Osteoblast (primary cell): Measurements from ENCODE around the gene RNF44. TPM values are rescaled to one million over a fixed set of nuclear protein-coding genes. Genes with fewer than 3 reads are reported as not detected.

Experiments used
- DNase-seq: peaks from one replicate; pipeline ENCODE4 v3.0.0; 2011; ENCODE audit warnings: low spot score, mixed read lengths; ENCODE audit not compliant: insufficient read length; ENCODE audit errors: missing footprints
- H2AFZ ChIP-seq: 2 replicates; pipeline ENCODE4 v1.6.0; 2011; ENCODE audit warnings: mild to moderate bottlenecking, low read length
- H3K27ac ChIP-seq: 2 replicates; pipeline ENCODE4 v1.5.1; 2011; ENCODE audit warnings: mild to moderate bottlenecking, low read depth, low read length, moderate library complexity
- H3K27me3 ChIP-seq: 2 replicates; pipeline ENCODE4 v1.6.0; 2012; ENCODE audit warnings: mild to moderate bottlenecking, control low read depth, inconsistent platforms, low read length, moderate library complexity; ENCODE audit not compliant: insufficient read depth
- H3K36me3 ChIP-seq: 2 replicates; pipeline ENCODE4 v1.5.1; 2011; ENCODE audit warnings: mild to moderate bottlenecking, low read length, control low read depth, moderate library complexity; ENCODE audit not compliant: insufficient read depth
- H3K4me1 ChIP-seq: 2 replicates; pipeline ENCODE4 v1.5.1; 2011; ENCODE audit warnings: mild to moderate bottlenecking, low read length, control low read depth, moderate library complexity; ENCODE audit not compliant: insufficient read depth
- H3K4me2 ChIP-seq: 2 replicates; pipeline ENCODE4 v1.6.0; 2011; ENCODE audit warnings: mild to moderate bottlenecking, low read length; ENCODE audit not compliant: insufficient read depth
- H3K4me3 ChIP-seq: fragments of 200-600 bp; sonication (generic); 3 replicates; pipeline ENCODE4 v1.5.1; 2012; ENCODE audit warnings: mild to moderate bottlenecking, low read length, inconsistent platforms; ENCODE audit not compliant: insufficient read depth
- H3K79me2 ChIP-seq: 2 replicates; pipeline ENCODE4 v1.6.0; 2012; ENCODE audit warnings: mild to moderate bottlenecking, low read length, control low read depth, inconsistent platforms; ENCODE audit not compliant: insufficient read depth
- H3K9me3 ChIP-seq: 2 replicates; pipeline ENCODE4 v1.5.1; 2011; ENCODE audit warnings: low read depth, low read length, control low read depth
- H4K20me1 ChIP-seq: 2 replicates; pipeline ENCODE4 v1.6.0; 2012; ENCODE audit warnings: mild to moderate bottlenecking, low read length, control low read depth; ENCODE audit not compliant: insufficient read depth
- CTCF ChIP-seq: IDR thresholded peaks from 2 replicates; pipeline ENCODE4 v1.5.1; 2011; ENCODE audit warnings: mild to moderate bottlenecking, low read depth, low read length, moderate library complexity; ENCODE audit errors: extremely low read depth
- total RNA-seq: library from RNA; depleted of rRNA; stranded (reverse); fragments of >200 nt; gene quantifications from 2 replicates; pipeline ENCODE4 v1.2.3, GENCODE V29; 2012

Gene RNF44
- total RNA-seq, 1 donor = 5.4 TPM

DNA sequence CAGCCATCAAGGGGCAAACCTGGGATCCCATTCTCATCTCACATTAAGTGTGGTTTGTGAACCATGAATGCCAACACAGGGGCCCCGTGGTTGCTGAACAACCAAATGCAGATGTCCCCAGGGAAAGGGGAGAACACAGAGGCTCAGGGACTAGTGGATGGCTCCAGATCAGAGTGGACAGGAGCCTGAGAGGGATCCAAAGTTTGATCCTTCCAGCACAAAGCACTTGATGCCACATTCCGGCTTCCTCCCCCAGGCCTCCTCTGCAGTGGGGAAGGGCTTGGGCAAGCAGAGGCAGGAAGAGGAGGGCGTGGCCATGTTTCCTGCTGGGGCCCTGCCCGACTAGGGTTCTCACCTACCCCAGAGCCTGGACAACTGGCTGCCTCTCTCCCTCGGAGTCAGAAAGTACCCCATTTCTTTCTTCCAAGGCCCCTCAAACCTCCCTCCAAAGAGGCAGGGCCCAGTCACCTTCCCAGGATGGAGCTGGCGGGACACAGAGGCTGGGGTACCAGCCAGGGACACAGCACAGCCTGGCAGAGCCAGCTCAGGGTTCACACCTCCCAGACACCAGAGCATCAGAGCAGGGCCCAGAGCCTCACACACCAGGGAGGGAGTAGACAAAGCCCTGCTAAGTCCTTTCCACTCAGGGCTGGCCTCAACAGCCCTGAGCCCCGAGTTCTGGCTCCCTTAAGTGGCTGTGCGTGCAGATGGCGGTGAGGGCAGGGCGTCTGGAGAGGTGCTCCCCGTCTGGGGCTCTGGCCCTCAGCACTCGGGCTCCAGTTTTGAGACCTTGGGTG lies 4.3 kb upstream of the RNF44 start:
- H4K20me1 ChIP-seq = no peaks in the 10 kb centered on the region
- no peak overlapping the region for H2AFZ ChIP-seq
- no peaks in the 10 kb centered on the region for H3K9me3 ChIP-seq
- peaks cover 2% of the 10 kb centered on the region for H3K79me2 ChIP-seq
- H3K27ac ChIP-seq = no peak overlapping the region
- TF ChIP-seq CTCF = no peak
- H3K36me3 ChIP-seq = no peaks in the 10 kb centered on the region
- H3K4me2 ChIP-seq = no peak overlapping the region
- no peak overlapping the region for H3K4me3 ChIP-seq
- H3K27me3 ChIP-seq = peaks cover 10% of the 10 kb centered on the region
- peak; percentile 73 for DNase-seq
- H3K4me1 ChIP-seq = peaks cover 12% of the 10 kb centered on the region

DNA sequence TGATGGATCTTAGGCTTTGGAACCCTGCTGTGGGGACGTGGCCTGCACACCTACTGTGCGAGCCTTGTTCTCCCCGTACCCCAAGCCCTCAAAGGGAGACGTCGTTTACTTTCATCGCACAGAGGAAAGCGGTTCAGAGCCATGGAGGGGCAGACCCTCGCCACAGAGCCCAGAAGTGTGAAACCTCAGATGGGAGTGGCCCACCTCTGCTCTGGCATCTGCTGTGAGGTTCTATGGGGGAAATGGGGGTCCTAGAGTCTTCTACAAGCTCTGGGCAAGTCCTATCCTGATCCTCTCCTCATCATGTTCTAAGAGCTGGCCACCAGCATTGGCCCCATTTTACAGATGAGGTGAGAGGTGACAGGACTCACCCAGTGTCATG lies 3.7 kb upstream of the RNF44 start:
- Histone ChIP-seq H3K79me2 (peaks cover 8% of the 10 kb centered on the region), H2AFZ (no peak overlapping the region), H3K36me3 (no peaks in the 10 kb centered on the region), H3K4me2 (no peak overlapping the region), H3K27me3 (peaks cover 10% of the 10 kb centered on the region), H3K9me3 (no peaks in the 10 kb centered on the region), H3K4me1 (peaks cover 14% of the 10 kb centered on the region), H3K4me3 (no peak overlapping the region), H3K27ac (no peak overlapping the region), H4K20me1 (peaks cover 3% of the 10 kb centered on the region)
- no peak for DNase-seq
- TF ChIP-seq CTCF = no peak

DNA sequence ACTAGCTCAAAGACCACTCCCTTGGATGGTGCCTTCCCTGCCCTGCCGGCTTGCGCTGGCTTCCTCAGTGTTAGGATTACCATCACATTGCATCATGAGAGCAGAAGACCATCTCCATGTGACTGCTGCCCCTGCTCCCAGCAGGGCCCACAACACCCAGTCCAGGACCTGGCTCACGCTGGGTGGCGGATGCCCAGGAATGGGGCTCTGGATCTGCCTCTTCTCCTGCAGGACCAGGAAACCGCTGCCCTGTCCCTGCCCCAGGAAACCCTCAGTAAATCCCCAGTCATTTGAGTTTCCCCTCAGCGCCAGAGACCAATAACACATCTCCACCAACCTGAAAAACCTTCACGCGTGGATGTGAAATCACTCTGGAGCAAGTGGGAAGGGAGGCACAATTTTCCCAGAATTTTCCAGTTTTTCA lies 3.3 kb upstream of the RNF44 start:
- Histone ChIP-seq H3K4me2 (no peak overlapping the region), H2AFZ (no peak overlapping the region), H3K79me2 (peaks cover 13% of the 10 kb centered on the region), H3K27me3 (peaks cover 10% of the 10 kb centered on the region), H3K4me3 (no peak overlapping the region), H4K20me1 (peaks cover 8% of the 10 kb centered on the region), H3K4me1 (peaks cover 19% of the 10 kb centered on the region), H3K27ac (no peak overlapping the region), H3K36me3 (no peaks in the 10 kb centered on the region), H3K9me3 (no peaks in the 10 kb centered on the region)
- peak; percentile 34 for DNase-seq
- TF ChIP-seq CTCF = no peak

DNA sequence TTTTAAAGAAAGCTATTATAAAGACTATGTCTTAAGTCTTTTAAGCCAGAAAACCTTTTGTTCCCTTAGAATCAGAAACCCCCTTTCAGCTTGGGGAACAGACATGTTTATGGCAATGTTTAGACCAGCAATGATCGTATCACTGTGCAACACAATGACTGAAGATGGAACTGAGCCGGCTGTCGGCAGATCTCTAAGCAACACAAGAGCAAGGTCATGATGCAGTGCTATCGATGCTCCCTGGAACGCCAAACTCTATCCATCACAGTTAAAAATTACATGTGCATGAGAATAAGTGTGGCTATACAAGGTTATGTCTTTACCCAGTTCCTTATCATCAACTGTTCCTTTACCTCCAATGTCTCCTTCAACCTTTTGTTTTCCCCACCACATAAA lies 1.8 kb upstream of the RNF44 start:
- no peak for TF ChIP-seq CTCF
- H3K27ac ChIP-seq = no peak overlapping the region
- no peak overlapping the region for H3K4me3 ChIP-seq
- H2AFZ ChIP-seq = no peak overlapping the region
- H3K9me3 ChIP-seq = no peaks in the 10 kb centered on the region
- no peak for DNase-seq
- peaks cover 21% of the 10 kb centered on the region for H4K20me1 ChIP-seq
- peaks cover 28% of the 10 kb centered on the region for H3K79me2 ChIP-seq
- H3K27me3 ChIP-seq = peaks cover 8% of the 10 kb centered on the region
- no peaks in the 10 kb centered on the region for H3K36me3 ChIP-seq
- no peak overlapping the region for H3K4me2 ChIP-seq
- H3K4me1 ChIP-seq = peaks cover 23% of the 10 kb centered on the region
